HG03045 (cell line): ENCODE results near the gene HAPLN3.
A peak's percentile ranks its signal among the peaks of the same experiment; 100 is the strongest.

Source experiments
- ATAC-seq: cut with Tn5 transposase; IDR thresholded peaks from one replicate; pipeline ENCODE4 v1.9.1; 2021; ENCODE audit warnings: mild to moderate bottlenecking, moderate library complexity; ENCODE audit not compliant: unreplicated experiment

Gene HAPLN3

DNA sequence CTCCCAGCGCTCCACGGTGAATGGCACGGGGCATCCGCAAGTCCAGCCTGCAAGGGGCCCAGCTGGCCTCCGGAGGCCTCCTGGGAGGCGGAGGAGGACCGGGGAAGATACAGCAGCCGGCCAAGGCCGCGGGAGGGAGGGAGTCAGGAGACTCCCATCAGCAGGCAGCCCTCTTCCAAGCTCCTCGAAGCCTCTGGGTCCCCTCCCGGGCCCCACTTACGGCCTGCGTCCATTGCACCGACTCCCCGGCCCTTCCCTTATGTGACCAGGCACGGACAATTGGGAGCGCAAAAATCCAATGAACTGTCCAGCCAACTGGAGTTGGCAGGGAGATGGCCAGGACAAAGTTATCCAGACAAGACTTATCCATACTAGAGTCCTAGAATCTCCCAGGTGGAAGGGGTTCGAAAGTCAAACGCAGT lies 17.2 kb upstream of the HAPLN3 start:
- ATAC-seq, result no peak

DNA sequence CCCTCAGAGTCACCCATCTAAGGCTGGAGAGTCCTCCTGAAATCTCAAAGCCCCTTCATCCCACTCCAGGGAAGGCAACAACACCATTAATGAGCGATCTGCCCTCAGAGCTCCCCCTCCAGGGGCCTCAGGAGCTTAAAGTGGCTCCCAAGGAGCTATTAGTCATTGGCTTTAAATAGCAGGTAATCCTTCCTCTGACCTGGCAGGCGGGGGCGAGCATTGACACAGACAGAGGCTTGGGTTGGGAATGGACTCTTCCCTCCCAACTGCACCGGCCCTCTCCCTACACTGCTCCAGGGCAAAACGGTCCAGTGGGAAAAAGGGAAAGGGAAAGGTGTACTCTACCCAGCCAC lies 16.4 kb upstream of the HAPLN3 start:
- ATAC-seq, result no peak

DNA sequence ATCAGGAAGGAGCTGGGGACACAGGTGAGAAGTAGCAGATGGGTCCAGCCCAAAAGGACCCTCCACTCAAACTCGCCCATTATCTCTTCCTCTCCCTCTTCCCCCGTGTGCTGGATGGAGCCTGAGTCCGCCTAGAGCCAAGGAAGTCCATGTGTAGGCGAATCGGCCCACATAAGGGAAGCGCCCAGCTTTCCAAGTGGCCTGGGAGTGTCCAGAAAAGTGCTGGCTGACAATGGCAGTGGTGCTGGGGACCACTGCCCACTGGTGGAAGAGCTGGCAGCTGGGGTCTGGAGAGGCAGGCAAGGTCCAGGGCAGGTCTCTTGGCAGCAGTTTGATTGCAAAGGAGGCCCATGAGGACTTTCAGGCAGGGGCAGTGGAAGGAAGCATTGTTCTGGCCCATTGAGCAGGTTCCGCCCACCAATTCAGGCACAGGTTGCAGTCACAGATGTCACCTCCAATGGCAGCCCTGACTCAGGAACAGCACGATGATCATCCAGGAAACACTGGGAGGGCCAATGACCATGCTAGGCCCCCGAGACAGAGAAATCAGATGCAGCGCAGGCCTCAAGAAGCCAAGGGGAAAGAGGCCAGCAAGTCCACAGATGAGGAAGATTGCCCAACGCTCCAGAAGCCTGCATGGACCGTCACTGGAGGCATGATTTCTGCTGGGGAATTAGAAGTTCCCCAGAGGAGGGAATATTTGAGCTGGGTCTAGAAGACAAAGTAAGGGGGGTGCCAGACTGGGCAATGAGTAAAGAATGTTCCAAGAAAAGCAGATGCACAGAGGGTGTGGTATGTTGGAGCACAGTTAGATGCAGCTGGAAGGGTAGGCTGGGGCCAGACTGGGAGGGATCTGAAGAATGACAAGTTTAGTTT lies 14.8 kb upstream of the HAPLN3 start:
- no peak for ATAC-seq

DNA sequence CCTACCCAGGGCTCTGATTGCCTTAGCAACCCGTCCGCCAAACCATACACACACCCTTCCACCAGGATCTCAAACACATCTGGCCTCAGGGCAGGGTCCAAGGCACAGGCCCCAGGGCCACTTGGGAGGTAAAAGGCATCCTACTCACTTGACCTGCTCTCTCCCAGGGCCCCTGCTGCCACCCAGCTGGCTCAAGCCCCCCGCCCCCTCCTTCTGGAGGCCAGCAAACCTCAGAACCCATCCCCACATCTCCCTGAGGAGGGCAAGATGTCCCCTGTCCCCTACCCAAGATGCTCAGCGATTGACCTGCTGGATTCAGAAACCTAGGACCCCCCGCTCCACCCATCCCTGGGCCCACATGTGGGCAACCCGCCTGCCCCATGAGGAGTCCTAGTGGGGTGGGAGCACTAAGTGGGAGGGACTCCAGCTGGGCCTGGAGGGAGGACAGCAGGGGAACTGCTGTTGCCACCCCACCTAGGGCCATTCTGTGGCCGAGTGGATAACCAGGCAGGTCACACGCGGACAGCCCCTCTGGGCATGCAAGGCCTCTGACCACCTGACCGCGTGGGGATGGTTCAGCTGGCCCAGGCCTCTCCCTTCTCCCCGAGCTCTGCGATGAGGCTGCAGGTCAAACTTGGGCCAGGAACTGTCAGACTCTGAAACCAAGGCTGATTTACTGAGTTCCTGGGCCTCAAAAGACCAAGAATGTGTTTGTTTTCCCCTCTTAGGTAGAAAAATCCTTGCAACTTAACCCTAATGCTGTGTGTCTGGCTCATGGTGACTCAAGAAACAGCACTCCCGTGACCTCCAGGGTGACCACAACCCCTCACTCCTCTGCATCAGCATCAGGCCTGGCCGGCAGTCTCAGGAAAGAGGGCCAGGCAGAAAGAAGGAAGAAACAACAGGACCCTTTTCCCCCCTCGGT lies 13.6 kb upstream of the HAPLN3 start:
- ATAC-seq, result no peak

DNA sequence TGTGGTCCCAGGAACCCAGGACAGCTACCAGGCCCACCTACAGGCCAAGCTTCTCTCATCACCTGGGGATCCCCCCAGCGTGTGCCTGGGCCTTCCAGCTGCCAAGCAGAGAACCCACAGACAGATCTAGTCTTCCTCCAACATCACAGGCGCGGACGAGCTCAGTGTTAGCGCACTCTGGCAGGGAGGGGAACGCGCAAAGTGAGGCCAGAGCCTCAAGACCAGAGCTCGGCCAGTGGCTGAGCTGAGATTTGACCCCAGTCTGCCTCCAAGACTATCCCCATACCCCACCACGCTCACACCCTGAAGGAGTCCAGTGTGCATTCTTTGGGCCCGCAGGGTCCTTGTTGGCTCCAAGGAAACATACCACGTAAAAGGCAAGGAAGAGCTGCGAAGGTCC lies 12.8 kb upstream of the HAPLN3 start:
- no peak for ATAC-seq

DNA sequence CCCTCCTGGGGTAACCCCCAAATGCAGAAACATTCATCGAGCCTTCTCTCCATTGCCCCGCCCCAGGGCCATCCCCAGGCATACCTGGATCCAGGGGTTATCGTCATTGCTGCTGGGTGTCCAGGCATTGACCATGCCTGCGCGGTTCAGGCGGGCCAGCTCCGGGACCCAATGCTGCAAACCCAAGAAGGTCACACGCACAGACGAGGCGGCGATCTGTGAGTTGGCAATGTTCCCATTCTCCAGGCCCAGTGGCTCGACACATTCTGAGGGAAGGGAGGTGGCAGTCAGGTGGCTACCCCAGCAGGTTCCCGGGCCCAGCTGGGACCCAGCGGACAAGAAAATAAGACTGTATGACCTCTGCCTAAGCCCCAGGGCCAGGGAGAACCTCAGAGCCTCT lies 11.8 kb upstream of the HAPLN3 start:
- no peak for ATAC-seq

DNA sequence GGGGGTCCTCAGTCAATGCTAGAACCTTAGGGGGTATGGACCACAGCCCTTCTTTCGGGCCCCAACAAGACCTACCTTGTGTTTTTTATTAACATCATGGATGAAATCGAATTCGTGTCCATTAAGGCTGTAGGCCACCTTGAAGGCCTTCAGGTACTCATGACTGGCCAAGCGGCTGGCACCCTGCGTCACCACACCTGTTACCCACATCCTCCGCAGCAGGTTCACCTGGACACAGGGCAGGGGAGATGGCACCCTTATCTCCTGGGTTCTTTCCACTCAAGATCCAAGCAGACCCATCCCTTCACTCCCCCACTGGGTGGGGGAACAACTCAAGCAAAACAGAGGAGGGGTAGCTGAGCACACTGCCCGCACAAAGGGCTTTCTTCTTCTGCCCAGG lies 11.2 kb upstream of the HAPLN3 start:
- ATAC-seq, result no peak

DNA sequence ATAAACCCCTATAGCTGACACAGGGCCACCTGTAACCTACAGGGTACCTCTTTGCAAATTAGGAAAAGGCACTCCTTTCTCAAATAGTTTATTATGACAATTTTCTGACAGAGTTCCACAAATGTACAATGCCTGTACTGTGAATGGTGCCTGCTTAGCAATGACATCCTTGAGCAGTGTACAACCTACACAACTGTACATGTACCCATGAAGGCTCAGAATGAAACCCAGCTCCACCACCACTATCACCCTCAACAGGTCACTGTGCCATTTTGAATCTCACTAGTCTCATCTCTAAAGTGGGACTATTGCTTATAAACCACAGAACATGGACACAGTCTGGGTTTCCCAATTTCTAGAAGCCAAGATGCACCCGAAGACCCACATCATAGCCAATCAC lies 10.8 kb upstream of the HAPLN3 start:
- ATAC-seq, result no peak

DNA sequence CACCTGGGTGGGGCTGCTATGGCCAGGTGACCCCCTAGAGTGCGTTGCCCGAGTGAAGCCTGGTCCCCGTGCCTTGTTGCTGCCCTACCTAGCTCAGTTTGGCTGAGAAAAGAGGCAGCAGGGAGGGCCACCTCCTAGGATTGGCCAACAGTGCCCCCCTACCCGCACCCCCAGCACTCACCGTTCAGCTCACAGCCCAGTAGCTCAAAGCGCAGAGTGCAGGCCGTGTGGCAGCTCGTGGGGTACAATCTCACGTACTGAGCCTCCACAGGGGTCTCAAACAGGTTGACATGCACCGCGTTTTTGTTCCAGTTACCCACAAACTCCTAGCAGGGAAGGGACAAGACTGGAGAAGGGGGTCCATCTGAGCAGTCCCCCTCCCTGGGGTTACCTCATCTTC lies 10.2 kb upstream of the HAPLN3 start:
- no peak for ATAC-seq

DNA sequence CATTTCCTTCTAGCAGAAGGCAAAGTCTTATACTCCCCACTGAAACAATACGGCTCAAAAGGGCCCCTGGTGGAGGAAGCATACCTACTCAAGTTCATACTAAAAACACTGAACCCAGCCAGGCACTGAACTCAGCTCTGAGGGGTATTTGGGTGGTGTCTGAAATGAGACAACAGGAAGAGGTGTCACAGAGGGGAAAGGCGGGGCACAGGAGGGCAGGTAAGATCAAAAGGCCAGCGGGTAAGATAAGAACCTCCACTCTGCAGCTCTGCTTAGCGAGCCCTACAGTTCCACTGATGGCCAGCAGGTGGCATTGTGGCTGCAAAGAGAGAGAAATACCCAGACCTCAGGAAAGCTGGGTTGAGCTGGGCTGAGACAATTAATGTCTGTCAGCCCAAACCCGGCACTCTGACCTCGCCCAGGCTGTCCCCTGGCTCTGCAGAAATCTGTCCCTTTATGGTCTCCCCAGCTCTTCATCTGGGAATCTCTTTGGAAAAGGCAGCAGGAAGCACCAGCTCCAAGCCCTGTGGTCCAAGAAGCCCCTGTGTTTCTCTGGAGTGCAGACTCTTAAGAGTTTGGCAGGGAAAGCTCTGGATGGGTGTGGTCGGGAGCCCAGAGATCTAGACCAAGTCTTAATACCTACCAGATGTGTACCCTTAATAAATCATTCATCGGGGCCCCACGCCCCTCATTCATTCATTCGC lies 9.4 kb upstream of the HAPLN3 start:
- no peak for ATAC-seq

DNA sequence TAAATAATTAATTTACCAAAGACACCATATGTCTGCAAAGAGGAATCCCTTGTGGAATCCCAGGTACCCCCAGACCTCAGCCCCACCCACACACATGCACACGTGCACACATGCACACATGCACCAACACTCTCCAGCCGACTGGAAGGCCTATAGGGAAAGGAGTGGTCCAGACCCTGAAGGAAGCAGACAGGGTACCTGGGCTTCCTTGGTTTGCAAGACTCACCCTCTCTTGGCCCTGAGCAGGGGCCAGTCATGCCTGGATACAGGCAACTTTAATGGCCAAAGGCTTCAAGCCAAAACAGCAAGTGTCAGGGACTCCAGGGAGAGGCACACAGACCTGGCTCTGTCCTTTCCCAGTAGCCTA lies 8.9 kb upstream of the HAPLN3 start:
- no peak for ATAC-seq

DNA sequence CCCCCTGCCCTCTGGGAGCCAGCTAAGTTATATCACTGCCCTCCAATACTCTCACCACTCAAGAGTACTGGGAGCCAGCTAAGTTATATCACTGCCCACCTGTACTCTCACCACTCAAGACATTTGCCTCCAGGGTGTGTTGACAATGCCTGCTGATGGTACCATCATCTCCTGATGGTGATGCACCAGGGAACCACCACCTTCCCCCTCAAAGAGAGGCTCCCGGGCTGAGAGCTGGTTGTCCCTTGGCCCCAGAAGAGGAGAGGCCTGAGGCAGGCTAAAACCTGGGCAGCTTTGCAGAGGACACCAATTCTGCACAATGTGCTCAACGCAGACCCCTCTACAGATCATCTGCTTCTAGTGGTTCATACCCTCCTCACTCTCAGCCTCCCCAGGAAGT lies 7.5 kb upstream of the HAPLN3 start:
- no peak for ATAC-seq

DNA sequence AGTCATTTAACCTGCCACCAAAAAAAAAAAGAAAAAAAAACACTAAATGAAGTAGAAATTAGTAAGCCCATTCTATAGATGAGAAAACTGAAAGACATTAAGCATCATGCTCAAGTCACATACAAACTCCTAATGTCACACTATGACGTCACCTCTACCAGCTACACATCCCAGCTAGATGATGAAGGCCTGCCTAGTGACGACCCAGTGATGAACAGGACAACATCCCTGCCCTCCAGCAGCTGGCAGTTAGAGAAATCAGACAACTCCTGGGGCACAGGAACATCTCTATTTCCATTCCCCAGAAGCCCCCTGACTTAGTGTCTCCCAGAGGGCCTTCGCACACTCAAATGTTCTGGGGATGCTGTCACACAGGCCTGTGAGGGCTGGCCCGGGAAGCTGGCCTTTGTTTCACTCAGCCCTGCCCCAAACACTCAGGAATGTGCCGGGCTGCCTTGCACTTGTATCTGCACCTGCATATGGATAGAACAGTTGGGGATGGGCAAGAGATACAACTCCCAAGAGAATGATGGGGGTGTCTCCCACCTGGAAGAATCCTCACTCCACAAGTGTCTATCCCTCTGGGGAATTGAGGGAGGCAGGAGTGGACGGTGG lies 7.0 kb upstream of the HAPLN3 start:
- ATAC-seq, result no peak

DNA sequence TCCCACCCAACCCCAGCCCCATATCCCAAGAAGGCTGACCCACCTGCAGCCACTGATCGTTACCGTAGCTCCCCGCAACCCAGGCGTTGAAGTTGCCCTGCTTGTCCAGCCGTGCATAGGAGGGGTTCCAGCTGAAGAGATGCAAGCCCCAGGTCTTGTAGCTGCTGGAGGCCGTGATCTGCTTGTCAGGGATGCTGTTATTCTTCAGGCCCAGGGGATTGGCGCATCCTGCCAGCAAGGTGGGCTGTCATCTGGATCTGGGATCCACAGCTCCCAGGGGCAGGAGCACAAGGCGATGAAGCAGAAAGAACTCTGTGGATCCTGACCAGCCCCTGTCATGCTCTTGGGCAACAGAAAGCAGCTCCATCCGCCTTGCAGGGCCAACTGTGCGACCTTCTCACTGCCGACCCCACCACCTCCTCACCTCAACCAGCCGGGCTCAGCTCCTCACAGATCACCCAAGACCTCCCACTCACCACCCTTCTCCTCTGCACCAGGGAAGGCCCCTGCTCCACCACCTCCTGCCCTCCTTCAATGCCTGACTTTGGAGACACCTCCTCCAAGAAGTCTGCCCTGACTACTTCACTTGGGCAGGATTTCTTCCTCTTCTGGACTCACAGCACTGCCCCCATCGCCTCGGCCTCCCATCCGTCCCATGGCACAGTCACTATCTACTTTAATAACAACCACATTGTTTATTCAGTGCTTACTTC lies 6.3 kb upstream of the HAPLN3 start:
- ATAC-seq, result no peak

DNA sequence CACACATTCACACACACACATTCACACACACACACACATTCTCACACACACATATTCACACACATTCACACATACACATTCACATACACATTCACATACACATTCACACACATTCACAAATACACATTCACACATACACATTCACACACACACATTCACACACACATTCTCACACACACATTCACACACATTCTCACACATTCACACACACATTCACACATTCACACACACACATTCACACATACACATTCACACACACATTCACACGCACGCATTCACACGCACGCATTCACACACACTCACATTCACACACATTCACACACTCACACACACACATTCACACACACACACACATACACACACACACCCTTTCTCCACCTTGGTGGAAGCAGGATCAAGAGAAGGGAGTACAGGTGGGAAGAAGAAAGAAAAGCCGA lies 5.7 kb upstream of the HAPLN3 start:
- no peak for ATAC-seq

DNA sequence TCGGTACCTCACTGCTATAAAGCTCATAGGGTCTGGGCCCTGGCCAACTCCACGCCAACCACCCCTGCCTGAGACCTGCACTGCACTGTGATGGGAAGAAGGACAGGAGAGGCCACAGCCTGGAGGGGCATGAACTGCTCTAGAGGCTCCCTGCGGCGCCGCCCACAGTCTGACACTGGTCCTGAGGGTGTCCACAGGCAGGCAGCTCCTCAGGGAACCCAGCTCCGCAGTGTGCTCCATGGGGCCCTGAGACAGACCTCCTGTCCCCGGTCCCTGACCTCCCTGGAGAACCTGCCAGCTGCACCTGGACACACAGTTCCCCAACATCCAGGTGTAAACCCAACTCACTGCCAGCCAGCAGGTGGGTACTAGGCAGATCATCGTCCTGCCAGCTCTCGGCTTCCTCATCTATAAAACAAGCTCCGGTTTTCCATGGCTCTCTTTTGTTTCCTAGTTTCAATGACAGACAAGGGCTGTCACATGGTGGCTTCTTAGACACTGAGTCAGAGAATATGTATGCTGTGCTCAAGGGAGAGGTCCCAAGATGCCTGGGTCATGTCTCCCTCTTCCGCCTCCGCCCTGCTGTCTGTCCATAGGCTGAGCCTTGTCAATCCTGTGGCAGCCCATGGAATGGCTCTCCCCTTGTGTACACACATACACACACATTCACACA lies 5.1 kb upstream of the HAPLN3 start:
- no peak for ATAC-seq

DNA sequence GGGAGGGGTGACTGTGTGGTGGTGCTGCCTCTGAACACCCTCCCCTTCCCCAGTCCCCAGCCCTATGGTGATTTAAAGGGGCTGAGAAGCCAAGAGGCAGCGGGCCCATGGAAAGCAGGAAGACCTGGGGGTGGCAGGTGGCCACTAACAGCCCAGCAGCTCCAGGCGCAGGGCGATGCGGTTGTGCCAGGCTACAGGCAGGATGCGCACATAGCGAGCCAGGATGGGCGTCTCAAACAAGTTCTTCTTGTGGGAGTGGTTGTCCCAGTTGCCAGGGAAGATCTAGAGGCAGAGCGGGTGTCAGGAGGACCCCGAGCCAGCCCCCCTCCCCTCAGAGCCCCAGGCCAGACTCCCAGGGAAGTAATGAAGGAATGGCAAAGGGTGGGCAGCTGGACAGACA lies 3.9 kb upstream of the HAPLN3 start:
- ATAC-seq, result no peak

DNA sequence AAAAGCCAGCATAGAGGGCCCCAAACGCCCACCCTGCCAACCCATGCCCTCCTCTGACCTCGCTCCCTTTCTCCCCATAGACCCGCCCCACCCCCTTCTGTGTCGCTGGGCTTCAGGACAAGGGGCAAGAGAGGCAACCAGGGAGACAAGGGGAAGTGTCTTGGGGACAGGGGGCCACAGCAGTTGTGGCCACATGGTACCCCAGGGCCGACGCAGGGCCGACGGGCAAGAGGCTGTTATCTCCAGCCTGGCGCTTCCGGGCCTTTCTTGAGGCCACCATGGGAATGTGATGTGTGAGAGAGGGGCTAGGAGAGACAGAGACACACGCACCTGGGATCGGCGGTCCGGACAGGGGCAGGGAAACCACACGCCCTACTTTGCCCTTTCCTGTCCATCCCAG lies 3.4 kb upstream of the HAPLN3 start:
- no peak for ATAC-seq

DNA sequence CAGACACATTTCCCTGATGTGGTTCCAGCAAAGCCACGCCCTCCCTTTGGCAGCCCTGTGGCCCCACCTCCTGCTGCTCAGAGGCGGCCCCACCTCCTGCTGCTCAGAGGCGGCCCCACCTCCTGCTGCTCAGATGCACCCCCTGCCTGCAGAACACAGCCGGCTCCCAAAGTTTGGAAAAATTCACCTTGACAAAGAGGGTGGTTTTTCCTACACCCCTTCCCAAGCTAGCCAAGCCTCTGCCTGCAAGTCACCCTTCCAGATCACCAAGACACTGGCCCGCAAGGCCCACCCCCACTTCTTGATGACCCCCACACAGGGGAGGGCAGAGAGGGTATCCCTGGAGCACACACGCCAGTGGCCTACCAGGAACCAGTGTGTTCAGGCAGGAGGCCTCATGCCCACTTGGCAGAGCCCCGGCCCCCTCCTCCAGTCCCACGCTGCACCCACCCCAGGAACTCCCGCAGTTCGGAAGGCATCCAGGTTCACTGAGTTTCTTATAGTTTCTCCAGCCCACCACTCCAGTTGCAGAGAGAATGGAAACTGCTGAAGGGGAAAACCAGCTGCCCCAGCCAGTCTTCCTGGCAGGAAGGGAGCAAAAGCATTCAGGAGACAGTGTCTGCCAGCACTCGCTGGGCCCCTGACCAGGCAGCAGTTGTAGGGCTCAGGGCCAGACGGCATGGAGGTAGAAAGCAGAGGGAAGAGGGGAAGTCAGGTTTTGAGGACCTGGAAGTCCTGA lies 2.3 kb upstream of the HAPLN3 start:
- peak; percentile 96 for ATAC-seq
